Right lobe of liver (tissue), 6 donors: ENCODE data around the gene IFNA8. TPM values are rescaled to one million over a fixed set of nuclear protein-coding genes. Genes with fewer than 3 reads are reported as not detected.
A peak's percentile ranks its signal among the peaks of the same experiment; 100 is the strongest.

ENCODE experiments used
- ATAC-seq, 4 donors: fragments of 200-7000 bp; cut with Tn5 transposase; one replicate each; pipeline ENCODE4 v1.9.1; 2020; ENCODE audit warnings: mild to moderate bottlenecking in 4 of 4, moderate library complexity in 4 of 4
- DNase-seq, 3 donors: peaks; one replicate each; pipeline ENCODE4 v3.0.0-alpha.2; 2020
- H3K27ac ChIP-seq, 3 donors: fragments of 200-600 bp; one replicate each; pipeline ENCODE4 v1.8.0; 2022
- H3K27me3 ChIP-seq, 2 donors: fragments of 200-600 bp; one replicate each; pipeline ENCODE4 v1.8.0; 2022
- H3K36me3 ChIP-seq, 4 donors: fragments of 200-600 bp; sonication (generic) in 1 of 4; one replicate each; pipeline versions ENCODE4 v1.5.1 to v1.8.0; 2017 to 2022; ENCODE audit warnings: control low read depth in 1 of 4
- H3K4me1 ChIP-seq, 4 donors: fragments of 200-600 bp; sonication (generic) in 1 of 4; one replicate each; pipeline versions ENCODE4 v1.5.1 to v1.8.0; 2017 to 2022; ENCODE audit warnings: control low read depth in 1 of 4
- H3K4me3 ChIP-seq, 3 donors: fragments of 200-600 bp; one replicate each; pipeline ENCODE4 v1.8.0; 2022
- H3K9me3 ChIP-seq, 4 donors: fragments of 200-600 bp; sonication (generic) in 1 of 4; one replicate each; pipeline versions ENCODE4 v1.5.1 to v1.8.0; 2017 to 2022; ENCODE audit warnings: control low read depth in 1 of 4
- CTCF ChIP-seq, 4 donors: fragments of 200-600 bp in 3 of 4; fragments of 450-650 bp in 1 of 4; IDR thresholded peaks; one replicate each; pipeline versions ENCODE4 v1.5.1 to v1.8.0; 2016 to 2022; ENCODE audit warnings: antibody characterized with exemption in 4 of 4, mild to moderate bottlenecking in 2 of 4
- POLR2A ChIP-seq: fragments of 450-650 bp; IDR thresholded peaks from one replicate; pipeline ENCODE4 v1.6.1; 2017; ENCODE audit warnings: antibody characterized with exemption, mild to moderate bottlenecking
- WGBS: methylation state at CpG from one replicate; pipeline ENCODE4 v1.1.6; 2018; ENCODE audit warnings: low coverage, low lambda C conversion rate; ENCODE audit not compliant: insufficient coverage; ENCODE audit errors: missing lambda C conversion rate; 5-methylcytosine and 5-hydroxymethylcytosine counted together
- intact Hi-C, 2 donors: fragments of 100-400 bp; cut with DNase I; formaldehyde crosslinking; loops; one replicate each; pipeline versions ENCODE4 v1.11.2 to v1.14.1; 2022
- total RNA-seq, 6 experiments: library from RNA; depleted of rRNA in 2 of 6; stranded (reverse); fragments of >200 nt in 2 of 6; fragmentation: NEBNext Ultra II Directional in 3 of 6; extraction: Animal tissue kit (Norgen Biotek cat#: 25700) in 3 of 6; gene quantifications; one replicate each; pipeline versions ENCODE4 v1.1.0 to v1.2.4, GENCODE V29; 2016 to 2023
- donor health status: DM: no; HTN: yes; CAD: no.
- donor health status: DM: no; HTN: no; CAD: no.
- donor health status: DM: no; HTN: no; CAD: no.
- donor health status: DM: no; HTN: yes; CAD: no.
- donor health status: DM: no; HTN: yes; CAD: no.

The IFNA8 gene
- total RNA-seq, 6 experiments from 2014 or later = not detected

GRCh38 chr9:21404146-21404545 lies 4.8 kb upstream of the IFNA8 start:
- H3K4me3 ChIP-seq = no peak overlapping the region
- 43% methylated on average over 3 of the region's 3 CpGs for WGBS
- TF ChIP-seq CTCF (IDR thresholded peaks at IDR 0.05) = no peak
- TF ChIP-seq POLR2A = no peak
- peaks cover 0 to 11% of the 10 kb centered on the region in 2 donors for H3K27me3 ChIP-seq
- intact Hi-C loops = no loop called here
- H3K9me3 ChIP-seq = no peaks in the 10 kb centered on the region
- peaks cover 0 to 8% (median 0%) of the 10 kb centered on the region in 4 donors for H3K4me1 ChIP-seq
- no peak for ATAC-seq
- H3K27ac ChIP-seq = no peak overlapping the region
- DNase-seq = no peak
- H3K36me3 ChIP-seq = no peaks in the 10 kb centered on the region

- DNase-seq (no peak), ATAC-seq (no peak)
Observed at GRCh38 chr9:21412107-21412506, 3.2 kb downstream of the IFNA8 start.

GRCh38 chr9:21413151-21413550 lies 4.2 kb downstream of the IFNA8 start:
- Histone ChIP-seq H3K27me3 (no peaks in the 10 kb centered on the region), H3K4me3 (no peak overlapping the region), H3K36me3 (no peaks in the 10 kb centered on the region), H3K27ac (no peak overlapping the region), H3K4me1 (no peaks in the 10 kb centered on the region), H3K9me3 (no peaks in the 10 kb centered on the region)
- no peak for DNase-seq
- intact Hi-C loops = no loop called here
- 51% methylated on average over 4 of the region's 4 CpGs for WGBS
- TF ChIP-seq CTCF (IDR thresholded peaks at IDR 0.05) (no peak), POLR2A (no peak)
- no peak for ATAC-seq

More at GRCh38 chr9:21412107-21412506, 3.2 kb downstream of the IFNA8 start:
- Histone ChIP-seq H3K27ac (no peak overlapping the region), H3K4me3 (no peak overlapping the region), H3K4me1 (no peaks in the 10 kb centered on the region), H3K36me3 (no peaks in the 10 kb centered on the region), H3K9me3 (no peaks in the 10 kb centered on the region), H3K27me3 (no peaks in the 10 kb centered on the region)
- TF ChIP-seq CTCF (IDR thresholded peaks at IDR 0.05) (no peak), POLR2A (no peak)
- intact Hi-C loops = no loop called here

GRCh38 chr9:21413624-21414023 lies 4.7 kb downstream of the IFNA8 start:
- ATAC-seq (peak; percentile 45 to 62 (median 56)), DNase-seq (no peak)
- H3K9me3 ChIP-seq = no peaks in the 10 kb centered on the region
- no peaks in the 10 kb centered on the region for H3K4me1 ChIP-seq
- WGBS = 21% methylated on average over 5 of the region's 5 CpGs
- H3K36me3 ChIP-seq = no peaks in the 10 kb centered on the region
- H3K27me3 ChIP-seq = no peaks in the 10 kb centered on the region
- H3K4me3 ChIP-seq = no peak overlapping the region
- intact Hi-C loops = no loop called here
- H3K27ac ChIP-seq = no peak overlapping the region
- TF ChIP-seq CTCF (IDR thresholded peaks at IDR 0.05) (peak in 2 of 4 donors; percentile 10 to 28), POLR2A (no peak)
